ENCODE measurements around the gene ARID5A.

DNA sequence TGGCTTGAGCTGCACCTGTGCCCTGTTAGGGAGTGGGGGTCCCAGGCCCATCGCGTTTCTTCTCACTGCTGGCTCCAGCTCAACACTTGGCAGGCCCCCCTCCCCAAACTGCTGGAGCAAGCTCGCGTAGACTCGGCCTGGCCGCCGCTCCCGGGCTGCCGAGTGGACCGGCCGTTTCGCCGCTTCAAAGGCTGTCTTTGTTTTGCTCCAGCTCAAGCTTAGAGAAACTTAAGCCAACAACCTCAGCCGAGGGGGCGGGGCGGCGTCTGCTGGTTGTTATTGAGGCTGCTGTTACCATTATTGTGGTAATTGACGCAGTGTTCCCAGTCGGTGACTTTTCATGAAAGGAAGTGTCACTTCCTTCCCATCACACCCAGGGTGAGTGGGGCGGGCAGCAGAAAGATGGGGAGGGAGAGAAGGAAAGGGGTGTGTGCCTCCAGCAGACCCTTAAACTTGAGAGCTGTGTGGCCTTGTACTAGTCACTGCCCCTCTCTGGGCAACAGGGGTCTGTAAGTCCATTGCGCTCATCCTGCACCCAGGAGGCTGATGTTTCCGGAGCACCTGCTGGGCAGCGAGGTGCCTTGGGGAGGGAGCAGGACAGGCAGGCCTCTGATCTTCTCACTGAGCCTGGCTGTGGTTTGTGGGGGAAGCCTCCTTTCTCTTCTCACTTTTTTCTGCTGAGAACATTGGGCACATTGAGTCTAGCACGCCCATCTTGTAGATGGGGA, 2.1 kb downstream of the ARID5A start:
- no peak for TF ChIP-seq SP1 (IDR thresholded peaks at IDR 0.05)
- TF ChIP-seq, protein P1, sequence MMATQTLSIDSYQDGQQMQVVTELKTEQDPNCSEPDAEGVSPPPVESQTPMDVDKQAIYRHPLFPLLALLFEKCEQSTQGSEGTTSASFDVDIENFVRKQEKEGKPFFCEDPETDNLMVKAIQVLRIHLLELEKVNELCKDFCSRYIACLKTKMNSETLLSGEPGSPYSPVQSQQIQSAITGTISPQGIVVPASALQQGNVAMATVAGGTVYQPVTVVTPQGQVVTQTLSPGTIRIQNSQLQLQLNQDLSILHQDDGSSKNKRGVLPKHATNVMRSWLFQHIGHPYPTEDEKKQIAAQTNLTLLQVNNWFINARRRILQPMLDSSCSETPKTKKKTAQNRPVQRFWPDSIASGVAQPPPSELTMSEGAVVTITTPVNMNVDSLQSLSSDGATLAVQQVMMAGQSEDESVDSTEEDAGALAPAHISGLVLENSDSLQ (IDR thresholded peaks at IDR 0.05) = no peak

Data from HEK293T (cell line).